Activated T-cell treated with anti-CD3 and anti-CD28 coated beads, Interleukin-2, amount 50 U/mL, for 24 hours (primary cell): ENCODE measurements around the gene STAG2.
"Not testable (repeated sequence)": the region's sequence is repeated elsewhere in the genome, so short reads cannot be mapped to it uniquely, and the experiment has no call there.

Experiments used
- DNase-seq: peaks from one replicate; pipeline ENCODE4 v3.0.0-alpha.2; 2020
- H3K27ac Mint-ChIP-seq: 2 replicates; pipeline ENCODE4 v1.8.0; 2020; ENCODE audit warnings: mild to moderate bottlenecking, mixed read lengths
- H3K27me3 Mint-ChIP-seq: 2 replicates; pipeline ENCODE4 v1.8.0; 2020; ENCODE audit warnings: mixed read lengths
- H3K36me3 Mint-ChIP-seq: 2 replicates; pipeline ENCODE4 v1.8.0; 2020; ENCODE audit warnings: low read depth, mixed read lengths
- H3K4me1 Mint-ChIP-seq: 2 replicates; pipeline ENCODE4 v1.8.0; 2020; ENCODE audit warnings: low read depth, mixed read lengths
- H3K4me3 Mint-ChIP-seq: 2 replicates; pipeline ENCODE4 v1.8.0; 2020; ENCODE audit warnings: mild to moderate bottlenecking, moderate library complexity, mixed read lengths
- H3K9me3 Mint-ChIP-seq: 2 replicates; pipeline ENCODE4 v1.8.0; 2020; ENCODE audit warnings: mixed read lengths

Gene STAG2

GRCh38 chrX:124127496-124127895 is 166.0 kb downstream of the STAG2 start:
- H3K27me3 Mint-ChIP-seq = no peaks in the 10 kb centered on the region
- no peaks in the 10 kb centered on the region for H3K36me3 Mint-ChIP-seq
- DNase-seq = no peak
- H3K27ac Mint-ChIP-seq = no peak overlapping the region
- no peaks in the 10 kb centered on the region for H3K9me3 Mint-ChIP-seq
- no peak overlapping the region for H3K4me3 Mint-ChIP-seq
- H3K4me1 Mint-ChIP-seq = no peaks in the 10 kb centered on the region

GRCh38 chrX:124132437-124132836 is 170.9 kb downstream of the STAG2 start:
- not testable (repeated sequence) for H3K27me3 Mint-ChIP-seq, H3K36me3 Mint-ChIP-seq

GRCh38 chrX:124145749-124146148 is 184.2 kb downstream of the STAG2 start:
- H3K4me3 Mint-ChIP-seq = no peak overlapping the region
- no peak for DNase-seq
- H3K27ac Mint-ChIP-seq = no peak overlapping the region
- H3K9me3 Mint-ChIP-seq = peaks cover 9% of the 10 kb centered on the region
- H3K27me3 Mint-ChIP-seq = peaks cover 22% of the 10 kb centered on the region
- no peaks in the 10 kb centered on the region for H3K4me1 Mint-ChIP-seq
- H3K36me3 Mint-ChIP-seq = no peaks in the 10 kb centered on the region

More at GRCh38 chrX:124132437-124132836, 170.9 kb downstream of the STAG2 start:
- H3K27ac Mint-ChIP-seq, H3K4me1 Mint-ChIP-seq, H3K4me3 Mint-ChIP-seq, H3K9me3 Mint-ChIP-seq, DNase-seq: not testable (repeated sequence)

- Mint-ChIP-seq H3K4me3 (no peak overlapping the region), H3K27me3 (peaks cover 14% of the 10 kb centered on the region), H3K27ac (no peak overlapping the region), H3K4me1 (no peaks in the 10 kb centered on the region), H3K36me3 (no peaks in the 10 kb centered on the region), H3K9me3 (peaks cover 10% of the 10 kb centered on the region)
- no peak for DNase-seq
Observed at GRCh38 chrX:124151195-124151594, 189.7 kb downstream of the STAG2 start.
